AG08396 (cell line): ENCODE measurements around the gene ICAM1.
"Not testable (repeated sequence)": the region's sequence is repeated elsewhere in the genome, so short reads cannot be mapped to it uniquely, and the experiment has no call there.

Experiments used
- DNase-seq: peaks from one replicate; pipeline ENCODE4 v3.0.0; 2012; ENCODE audit warnings: low spot score, mixed read lengths

Gene ICAM1

GRCh38 chr19:10277795-10278589 is 7.1 kb downstream of the ICAM1 start:
- DNase-seq: no peak

GRCh38 chr19:10278935-10279334 is 8.0 kb downstream of the ICAM1 start:
- DNase-seq: no peak

- no peak for DNase-seq
Observed at GRCh38 chr19:10279737-10280442, 9.0 kb downstream of the ICAM1 start.

- DNase-seq: not testable (repeated sequence)
Observed at GRCh38 chr19:10282043-10282442, 11.1 kb downstream of the ICAM1 start.

GRCh38 chr19:10283301-10284064 is 12.6 kb downstream of the ICAM1 start:
- no peak for DNase-seq

GRCh38 chr19:10284065-10284959 is 13.4 kb downstream of the ICAM1 start:
- DNase-seq: no peak

GRCh38 chr19:10284960-10285278 is 14.0 kb downstream of the ICAM1 start:
- no peak for DNase-seq

GRCh38 chr19:10285393-10285792 is 14.5 kb downstream of the ICAM1 start:
- DNase-seq: no peak

GRCh38 chr19:10286803-10287737 is 16.1 kb downstream of the ICAM1 start, which contains the start of gene ICAM4:
Gene ICAM4, plus strand, starts transcription at chr19:10286955. Its CDS starts 58 bp downstream, at chr19:10287013.
- peak; percentile 30 for DNase-seq

GRCh38 chr19:10288662-10289166 is 17.8 kb downstream of the ICAM1 start:
- peak; percentile 77 for DNase-seq

GRCh38 chr19:10289167-10289835 is 18.4 kb downstream of the ICAM1 start:
- DNase-seq: peak; percentile 75

GRCh38 chr19:10289836-10290356 is 19.0 kb downstream of the ICAM1 start, which contains the start of gene ICAM5:
Gene ICAM5, plus strand, starts transcription at chr19:10289952. Its CDS starts 92 bp downstream, at chr19:10290044.
- peak; percentile 55 for DNase-seq

GRCh38 chr19:10290357-10290875 is 19.5 kb downstream of the ICAM1 start:
- DNase-seq: peak; percentile 31

GRCh38 chr19:10290876-10291553 is 20.1 kb downstream of the ICAM1 start:
- peak; percentile 85 for DNase-seq

GRCh38 chr19:10291554-10292205 is 20.8 kb downstream of the ICAM1 start:
- no peak for DNase-seq

GRCh38 chr19:10292206-10292788 is 21.4 kb downstream of the ICAM1 start:
- peak; percentile 89 for DNase-seq

- DNase-seq: no peak
Observed at GRCh38 chr19:10292789-10293636, 22.1 kb downstream of the ICAM1 start.
